Panc1 (cell line): ENCODE measurements around the gene SCG5. TPM values are rescaled to one million over a fixed set of nuclear protein-coding genes. Genes with fewer than 3 reads are reported as not detected.

ENCODE experiments used
- ATAC-seq: fragments of 200-7000 bp; cut with Tn5 transposase; 2 replicates; pipeline ENCODE4 v1.9.1; 2020; ENCODE audit warnings: mild to moderate bottlenecking, moderate library complexity
- BruUV-seq: library from RNA; stranded (reverse); fragments of 400-500 nt; replicated peaks from 2 replicates; lab custom pipeline; 2021; lab: Mats Ljungman, UMichigan
- CTCF ChIA-PET: fragments of 300-600 bp; sonication (Branson Sonifier 250); formaldehyde crosslinking; loops from one replicate; lab custom pipeline; 2022; ENCODE audit warnings: antibody characterized with exemption; lab: Charles Lee
- POLR2A ChIA-PET: fragments of 300-600 bp; sonication (Branson Sonifier 250); formaldehyde crosslinking; loops from one replicate; lab custom pipeline; 2022; ENCODE audit warnings: antibody characterized with exemption; lab: Charles Lee
- DNase-seq: peaks from one replicate; pipeline ENCODE4 v3.0.0-alpha.2; 2010; ENCODE audit warnings: low read depth, low spot score
- H3K27ac ChIP-seq: 2 replicates; pipeline ENCODE4 v1.5.1; 2011; ENCODE audit warnings: mild to moderate bottlenecking, low read length, inconsistent platforms
- H3K27me3 ChIP-seq: fragments of 200-500 bp; sonication (Bioruptor generic); 2 replicates; pipeline ENCODE4 v1.6.0; 2014; ENCODE audit warnings: low read length, inconsistent platforms; ENCODE audit not compliant: control insufficient read depth, insufficient read depth
- H3K36me3 ChIP-seq: fragments of 200-500 bp; sonication (Bioruptor generic); 2 replicates; pipeline ENCODE4 v1.5.1; 2014; ENCODE audit warnings: inconsistent platforms, mild to moderate bottlenecking, low read length, moderate library complexity; ENCODE audit not compliant: control insufficient read depth, insufficient read depth
- H3K4me1 ChIP-seq: 2 replicates; pipeline ENCODE4 v1.5.1; 2011; ENCODE audit warnings: inconsistent platforms, mild to moderate bottlenecking, low read length, moderate library complexity; ENCODE audit not compliant: control insufficient read depth, insufficient read depth
- H3K4me3 ChIP-seq, 2 experiments: 2 replicates each; pipeline ENCODE4 v1.5.1; 2011 to 2012; ENCODE audit warnings: low read depth in 2 of 2, low read length in 2 of 2, mild to moderate bottlenecking in 2 of 2, inconsistent platforms in 1 of 2, moderate library complexity in 1 of 2
- H3K9me3 ChIP-seq: fragments of 200-500 bp; sonication (Bioruptor generic); 2 replicates; pipeline ENCODE4 v1.5.1; 2014; ENCODE audit warnings: low read depth, mild to moderate bottlenecking, inconsistent platforms, low read length, moderate library complexity; ENCODE audit not compliant: control insufficient read depth, insufficient read depth
- CTCF ChIP-seq: fragments of 450-650 bp; IDR thresholded peaks from 2 replicates; pipeline ENCODE4 v1.5.1; 2017; ENCODE audit warnings: mild to moderate bottlenecking
- POLR2AphosphoS5 ChIP-seq: IDR thresholded peaks from 2 replicates; pipeline ENCODE4 v1.6.1; 2012; ENCODE audit warnings: mild to moderate bottlenecking, low read depth, low read length, moderate library complexity
- REST ChIP-seq, 2 experiments: IDR thresholded peaks; 2 replicates each; pipeline ENCODE4 v1.6.1; 2011 to 2012; ENCODE audit warnings: low read depth in 2 of 2, control low read depth in 1 of 2, low read length in 1 of 2, mild to moderate bottlenecking in 1 of 2, moderate library complexity in 1 of 2; ENCODE audit not compliant: insufficient read depth in 1 of 2
- SIN3A ChIP-seq: IDR thresholded peaks from 2 replicates; pipeline ENCODE4 v1.6.1; 2012; ENCODE audit warnings: low read depth, mild to moderate bottlenecking, low read length, moderate library complexity, borderline replicate concordance; ENCODE audit not compliant: insufficient read depth
- TCF7L2 ChIP-seq: IDR thresholded peaks from 2 replicates; pipeline ENCODE4 v1.6.1; 2011; ENCODE audit warnings: mild to moderate bottlenecking, low read depth, low read length, inconsistent platforms
- in situ Hi-C: cut with HindIII; loops from 2 replicates; pipeline ENCODE4 v1.10.0; 2016; ENCODE audit warnings: low sequenced_read_pairs, low pct_unique_long_range_greater_than_20kb
- intact Hi-C: fragments of 100-400 bp; cut with micrococcal nuclease; formaldehyde crosslinking; loops from one replicate; pipeline ENCODE4 v1.10.0; 2022; ENCODE audit not compliant: unreplicated experiment
- total RNA-seq: library from RNA; stranded (reverse); gene quantifications from one replicate; pipeline ENCODE4 v1.2.1, GENCODE V29; 2021; ENCODE audit not compliant: unreplicated experiment

Gene SCG5
- total RNA-seq, 1 experiment from 2014 or later, result 0.67 TPM

- H3K27me3 ChIP-seq, result no peaks in the 10 kb centered on the region
- TF ChIP-seq TCF7L2, result no peak
- no peak for TF ChIP-seq REST (IDR thresholded peaks at IDR 0.05; ENCODE audit: insufficient read depth in 1 of 2, low read depth in 2 of 2, low read length in 1 of 2)
- no peak for TF ChIP-seq POLR2AphosphoS5
- TF ChIP-seq SIN3A, result no peak
- TF ChIP-seq CTCF, result no peak
- H3K4me3 ChIP-seq, result no peak overlapping the region
- no peaks in the 10 kb centered on the region for H3K4me1 ChIP-seq
- DNase-seq (no peak), ATAC-seq (no peak)
- ChIA-PET CTCF (no interaction called here), POLR2A (no interaction called here)
- no peaks in the 10 kb centered on the region for H3K36me3 ChIP-seq
- H3K9me3 ChIP-seq, result no peaks in the 10 kb centered on the region
- intact Hi-C loops, result no loop called here
- in situ Hi-C loops, result no loop called here
- no peak overlapping the region for H3K27ac ChIP-seq
- no TSS peak for BruUV-seq
Observed at GRCh38 chr15:32736701-32737061, 95.2 kb downstream of the SCG5 start.

- ChIA-PET CTCF (no interaction called here), POLR2A (no interaction called here)
- no peak overlapping the region for H3K27ac ChIP-seq
- H3K4me1 ChIP-seq, result no peaks in the 10 kb centered on the region
- no peaks in the 10 kb centered on the region for H3K9me3 ChIP-seq
- TF ChIP-seq TCF7L2 (no peak), CTCF (no peak), REST (IDR thresholded peaks at IDR 0.05; ENCODE audit: insufficient read depth in 1 of 2, low read depth in 2 of 2, low read length in 1 of 2) (no peak), SIN3A (no peak), POLR2AphosphoS5 (no peak)
- no peak for DNase-seq
- intact Hi-C loops (no loop called here), in situ Hi-C loops (no loop called here)
- no peak overlapping the region for H3K4me3 ChIP-seq
- ATAC-seq, result no peak
- H3K27me3 ChIP-seq, result no peaks in the 10 kb centered on the region
- H3K36me3 ChIP-seq, result no peaks in the 10 kb centered on the region
- BruUV-seq, result no TSS peak
Observed at GRCh38 chr15:32737304-32737703, 95.8 kb downstream of the SCG5 start.
